Esophagus muscularis mucosa (tissue), 4 donors: ENCODE data around the gene KRT71. TPM values are rescaled to one million over a fixed set of nuclear protein-coding genes. Genes with fewer than 3 reads are reported as not detected.

Experiments used
- DNase-seq: peaks from one replicate; pipeline ENCODE4 v3.0.0-alpha.2; 2017; ENCODE audit errors: extremely low spot score
- H3K27ac ChIP-seq, 4 donors: fragments of 200-600 bp; sonication (generic); replicated peaks in 1 of 4; 1 replicate in 3 of 4; 2 replicates in 1 of 4; pipeline ENCODE4 v1.5.1; 2016 to 2019; ENCODE audit warnings: mild to moderate bottlenecking in 1 of 4
- H3K27me3 ChIP-seq, 4 donors: fragments of 200-600 bp; sonication (generic); one replicate each; pipeline versions ENCODE4 v1.5.1 to v1.6.0; 2016 to 2019
- H3K36me3 ChIP-seq, 4 donors: fragments of 200-600 bp; sonication (generic); one replicate each; pipeline ENCODE4 v1.5.1; 2016 to 2019
- H3K4me1 ChIP-seq, 4 donors: fragments of 200-600 bp; sonication (generic); one replicate each; pipeline ENCODE4 v1.5.1; 2016 to 2019
- H3K4me3 ChIP-seq, 4 donors: fragments of 200-600 bp; sonication (generic); 1 replicate in 2 of 4; 2 replicates in 2 of 4; pipeline ENCODE4 v1.5.1; 2016 to 2019; ENCODE audit warnings: mild to moderate bottlenecking in 4 of 4, moderate library complexity in 1 of 4
- H3K9me3 ChIP-seq, 4 donors: fragments of 200-600 bp; sonication (generic); 1 replicate in 3 of 4; 2 replicates in 1 of 4; pipeline ENCODE4 v1.5.1; 2016 to 2019
- CTCF ChIP-seq, 3 experiments: fragments of 200-600 bp in 2 of 3; fragments of 450-650 bp in 1 of 3; sonication (generic) in 2 of 3; IDR thresholded peaks; one replicate each; pipeline ENCODE4 v1.5.1; 2017 to 2019; ENCODE audit warnings: antibody characterized with exemption in 3 of 3, mild to moderate bottlenecking in 2 of 3, moderate library complexity in 1 of 3
- EP300 ChIP-seq: sonication (generic); formaldehyde crosslinking; IDR thresholded peaks from one replicate; pipeline ENCODE4 v1.6.1; 2017; ENCODE audit warnings: antibody characterized with exemption
- POLR2A ChIP-seq: fragments of 450-650 bp; IDR thresholded peaks from one replicate; pipeline ENCODE4 v1.6.1; 2017; ENCODE audit warnings: antibody characterized with exemption, moderate library complexity, mild to moderate bottlenecking, low read depth
- POLR2AphosphoS5 ChIP-seq, 2 donors: sonication (generic); formaldehyde crosslinking; IDR thresholded peaks; one replicate each; pipeline ENCODE4 v1.6.1; 2017; ENCODE audit warnings: antibody characterized with exemption in 2 of 2
- WGBS: methylation state at CpG from one replicate; pipeline ENCODE4 v1.1.5; 2018; 5-methylcytosine and 5-hydroxymethylcytosine counted together
- intact Hi-C: fragments of 100-400 bp; cut with DNase I; formaldehyde crosslinking; loops from one replicate; pipeline ENCODE4 v1.15.1; 2023
- total RNA-seq, 4 donors: library from RNA; depleted of rRNA; stranded (reverse); fragments of >200 nt; gene quantifications; one replicate each; pipeline versions ENCODE4 v1.1.0 to v1.2.1, GENCODE V29; 2016

The KRT71 gene
- total RNA-seq, 4 donors from 2014 or later, result not detected

- 97% methylated on average over 3 of the region's 3 CpGs for WGBS
Observed at GRCh38 chr12:52575948-52576347, 23.0 kb upstream of the KRT71 start.

GRCh38 chr12:52575256-52575655, 22.3 kb upstream of the KRT71 start:
- 96% methylated on average over 7 of the region's 9 CpGs for WGBS
- H3K4me3 ChIP-seq, result no peak overlapping the region
- intact Hi-C loops, result loop anchor here (10.0 kb wide), 1 partner anchor 200 kb away; no protein-coding TSS in a partner anchor
- peaks cover 0 to 34% (median 0%) of the 10 kb centered on the region in 4 donors for H3K27me3 ChIP-seq
- no peak overlapping the region for H3K27ac ChIP-seq
- TF ChIP-seq POLR2AphosphoS5 (IDR thresholded peaks at IDR 0.05) (no peak), EP300 (no peak), CTCF (IDR thresholded peaks at IDR 0.05) (no peak), POLR2A (no peak)
- no peaks in the 10 kb centered on the region for H3K9me3 ChIP-seq
- no peak for DNase-seq
- H3K4me1 ChIP-seq, result no peaks in the 10 kb centered on the region
- no peaks in the 10 kb centered on the region for H3K36me3 ChIP-seq

More at GRCh38 chr12:52575948-52576347, 23.0 kb upstream of the KRT71 start:
- Histone ChIP-seq H3K27ac (no peak overlapping the region), H3K4me1 (no peaks in the 10 kb centered on the region), H3K4me3 (no peak overlapping the region), H3K36me3 (no peaks in the 10 kb centered on the region), H3K9me3 (no peaks in the 10 kb centered on the region), H3K27me3 (peaks cover 0 to 28% (median 0%) of the 10 kb centered on the region in 4 donors)
- intact Hi-C loops, result loop anchor here (10.0 kb wide), 1 partner anchor 201 kb away; no protein-coding TSS in a partner anchor
- TF ChIP-seq POLR2A (no peak), EP300 (no peak)
- no peak for DNase-seq

GRCh38 chr12:52573743-52574142, 20.8 kb upstream of the KRT71 start, which contains the start of gene KRT74:
KRT74 (minus strand) TSS chr12:52573843; CDS start chr12:52573777, 66 bp downstream.
- DNase-seq, result no peak
- Histone ChIP-seq H3K27me3 (peaks cover 0 to 39% (median 0%) of the 10 kb centered on the region in 4 donors), H3K4me1 (no peaks in the 10 kb centered on the region), H3K4me3 (no peak within 1 kb of the TSS), H3K9me3 (no peaks in the 10 kb centered on the region), H3K27ac (no peak within 1 kb of the TSS), H3K36me3 (no peaks in the 10 kb centered on the region)
- WGBS, result 85% methylated on average over 3 of the region's 3 CpGs
- intact Hi-C loops, result loop anchor here (10.0 kb wide), 1 partner anchor 199 kb away; no protein-coding TSS in a partner anchor
- no peak for TF ChIP-seq POLR2AphosphoS5 (IDR thresholded peaks at IDR 0.05)
- no peak for TF ChIP-seq EP300
- no peak for TF ChIP-seq CTCF (IDR thresholded peaks at IDR 0.05)
- no peak for TF ChIP-seq POLR2A

- no peaks in the 10 kb centered on the region for H3K4me1 ChIP-seq
- H3K27ac ChIP-seq, result no peak overlapping the region
- no peak for DNase-seq
- H3K9me3 ChIP-seq, result no peaks in the 10 kb centered on the region
- H3K27me3 ChIP-seq, result peaks cover 0 to 40% (median 0%) of the 10 kb centered on the region in 4 donors
- no peak for TF ChIP-seq EP300
- TF ChIP-seq POLR2AphosphoS5 (IDR thresholded peaks at IDR 0.05), result no peak
- TF ChIP-seq CTCF (IDR thresholded peaks at IDR 0.05), result no peak
- TF ChIP-seq POLR2A, result no peak
- H3K4me3 ChIP-seq, result no peak overlapping the region
- no peaks in the 10 kb centered on the region for H3K36me3 ChIP-seq
- intact Hi-C loops, result loop anchor here (10.0 kb wide), 1 partner anchor 199 kb away; no protein-coding TSS in a partner anchor
- WGBS, result 90% methylated on average over 11 of the region's 15 CpGs
Observed at GRCh38 chr12:52573306-52573705, 20.4 kb upstream of the KRT71 start.

GRCh38 chr12:52570511-52570910, 17.6 kb upstream of the KRT71 start:
- H3K9me3 ChIP-seq, result no peaks in the 10 kb centered on the region
- no peaks in the 10 kb centered on the region for H3K36me3 ChIP-seq
- no peak overlapping the region for H3K4me3 ChIP-seq
- TF ChIP-seq POLR2A, result no peak
- no peak for TF ChIP-seq POLR2AphosphoS5 (IDR thresholded peaks at IDR 0.05)
- no peak for TF ChIP-seq EP300
- TF ChIP-seq CTCF (IDR thresholded peaks at IDR 0.05), result no peak
- 88% methylated on average over 6 of the region's 10 CpGs for WGBS
- no peak overlapping the region for H3K27ac ChIP-seq
- intact Hi-C loops, result loop anchor here (10.0 kb wide), 1 partner anchor 196 kb away; no protein-coding TSS in a partner anchor
- H3K27me3 ChIP-seq, result peaks cover 0 to 52% (median 0%) of the 10 kb centered on the region in 4 donors
- no peak for DNase-seq
- peaks cover 0 to 7% (median 0%) of the 10 kb centered on the region in 4 donors for H3K4me1 ChIP-seq
